PC-3 (cell line): ENCODE results near the gene PSMB2. TPM values are rescaled to one million over a fixed set of nuclear protein-coding genes. Genes with fewer than 3 reads are reported as not detected.

Experiments used
- ATAC-seq: fragments of 200-7000 bp; cut with Tn5 transposase; 2 replicates; pipeline ENCODE4 v1.9.1; 2020; ENCODE audit warnings: mild to moderate bottlenecking, moderate library complexity
- BruUV-seq: library from RNA; stranded (reverse); fragments of 400-500 nt; replicated peaks from 2 replicates; lab custom pipeline; 2021; lab: Mats Ljungman, UMichigan
- CTCF ChIA-PET: fragments of 300-600 bp; sonication (Branson Sonifier 250); formaldehyde crosslinking; loops from one replicate; lab custom pipeline; 2022; ENCODE audit warnings: antibody characterized with exemption; lab: Charles Lee
- POLR2A ChIA-PET: fragments of 300-600 bp; sonication (Branson Sonifier 250); formaldehyde crosslinking; loops from one replicate; lab custom pipeline; 2022; ENCODE audit warnings: antibody characterized with exemption; ENCODE audit not compliant: unreplicated experiment; lab: Charles Lee
- DNase-seq: peaks from one replicate; pipeline ENCODE4 v3.0.0-alpha.2; 2015
- H2AFZ ChIP-seq: fragments of 300-600 bp; sonication (generic); 2 replicates; pipeline ENCODE4 v1.6.0; 2016; ENCODE audit warnings: antibody characterized with exemption, low read length
- H3F3A ChIP-seq: fragments of 300-600 bp; sonication (generic); one replicate; pipeline ENCODE4 v1.6.0; 2017; ENCODE audit warnings: antibody characterized with exemption, low read length, control low read depth, mild to moderate bottlenecking; ENCODE audit not compliant: unreplicated experiment
- H3K27ac ChIP-seq: fragments of 300-600 bp; sonication (generic); 2 replicates; pipeline ENCODE4 v1.5.1; 2016; ENCODE audit warnings: mild to moderate bottlenecking, low read length
- H3K27me3 ChIP-seq: fragments of 300-600 bp; sonication (generic); 2 replicates; pipeline ENCODE4 v1.6.1; 2016; ENCODE audit warnings: low read length, mixed read lengths
- H3K36me3 ChIP-seq: fragments of 300-600 bp; sonication (generic); 2 replicates; pipeline ENCODE4 v1.6.1; 2016; ENCODE audit warnings: low read depth, mixed run types, low read length, mixed read lengths
- H3K4me1 ChIP-seq: fragments of 300-600 bp; sonication (generic); 2 replicates; pipeline ENCODE4 v1.5.1; 2016; ENCODE audit warnings: low read length; ENCODE audit not compliant: insufficient read depth
- H3K4me2 ChIP-seq: fragments of 300-600 bp; sonication (generic); 2 replicates; pipeline ENCODE4 v1.6.0; 2016; ENCODE audit warnings: low read length
- H3K4me3 ChIP-seq: fragments of 300-600 bp; sonication (generic); 2 replicates; pipeline ENCODE4 v1.5.1; 2016; ENCODE audit warnings: mild to moderate bottlenecking, low read length, mixed read lengths
- H3K79me2 ChIP-seq: fragments of 300-600 bp; sonication (generic); 2 replicates; pipeline ENCODE4 v1.6.1; 2017; ENCODE audit warnings: low read length, mixed read lengths
- H3K9ac ChIP-seq: fragments of 300-600 bp; sonication (generic); 2 replicates; pipeline ENCODE4 v1.6.0; 2016; ENCODE audit warnings: mild to moderate bottlenecking, low read length
- H3K9me2 ChIP-seq: fragments of 300-600 bp; sonication (generic); replicated peaks from 2 replicates; pipeline ENCODE4 v1.6.1; 2016; ENCODE audit warnings: mixed run types, low read length, mixed read lengths
- H3K9me3 ChIP-seq: fragments of 300-600 bp; sonication (generic); 2 replicates; pipeline ENCODE4 v1.6.1; 2016; ENCODE audit warnings: low read length, mixed read lengths
- H4K20me1 ChIP-seq: fragments of 300-600 bp; sonication (generic); 2 replicates; pipeline ENCODE4 v1.6.1; 2016; ENCODE audit warnings: low read length, mixed read lengths
- CTCF ChIP-seq: fragments of 300-600 bp; sonication (generic); conservative IDR thresholded peaks from 2 replicates; pipeline ENCODE4 v1.5.1; 2017; ENCODE audit warnings: antibody characterized with exemption, low read depth, mild to moderate bottlenecking, low read length
- EZH2 ChIP-seq: fragments of 300-600 bp; sonication (generic); IDR thresholded peaks from one replicate; pipeline ENCODE4 v1.6.1; 2017; ENCODE audit warnings: antibody characterized with exemption, mild to moderate bottlenecking, low read length; ENCODE audit not compliant: unreplicated experiment
- EZH2phosphoT487 ChIP-seq: fragments of 300-600 bp; sonication (generic); IDR thresholded peaks from 2 replicates; pipeline ENCODE4 v1.6.1; 2018; ENCODE audit warnings: mild to moderate bottlenecking, antibody characterized with exemption, low read length, borderline replicate concordance
- intact Hi-C: fragments of 100-400 bp; cut with micrococcal nuclease; formaldehyde crosslinking; loops from 2 replicates; pipeline ENCODE4 v1.9.0; 2023
- total RNA-seq: library from RNA; depleted of rRNA; stranded (reverse); fragments of >200 nt; gene quantifications from 2 replicates; pipeline ENCODE4 v1.2.3, GENCODE V29; 2014

Gene PSMB2
- total RNA-seq, 1 experiment from 2014 or later: 61.2 TPM

- H3K36me3 ChIP-seq: peaks cover 5% of the 10 kb centered on the region; the same call in 1 of the 2 replicates
- H3K27ac ChIP-seq: no peak overlapping the region
- no peak overlapping the region for H3K9ac ChIP-seq
- BruUV-seq: no TSS peak
- no peak overlapping the region for H2AFZ ChIP-seq
- intact Hi-C loops: no loop called here
- TF ChIP-seq EZH2 (no peak), CTCF (no peak), EZH2phosphoT487 (no peak)
- no peaks in the 10 kb centered on the region for H3K9me3 ChIP-seq
- H3K4me2 ChIP-seq: no peak overlapping the region
- H3K9me2 ChIP-seq: no peaks in the 10 kb centered on the region
- DNase-seq: no peak
- no peaks in the 10 kb centered on the region for H3F3A ChIP-seq
- POLR2A ChIA-PET: no interaction called here
- H3K4me1 ChIP-seq: peaks cover 7% of the 10 kb centered on the region; the same call in 1 of the 2 replicates
- H4K20me1 ChIP-seq: no peaks in the 10 kb centered on the region
- H3K79me2 ChIP-seq: peaks cover 14% of the 10 kb centered on the region
- no peak for ATAC-seq
- no peaks in the 10 kb centered on the region for H3K27me3 ChIP-seq
- CTCF ChIA-PET: interaction anchor here (0.5 kb wide), 1 partner anchor 199 kb away, joined by 3 read pairs; no protein-coding TSS in a partner anchor
- no peak overlapping the region for H3K4me3 ChIP-seq
Measured at GRCh38 chr1:35563166-35563565, 78.2 kb downstream of the PSMB2 start.

GRCh38 chr1:35561972-35562680, 79.2 kb downstream of the PSMB2 start:
- Histone ChIP-seq H3F3A (no peaks in the 10 kb centered on the region), H3K4me3 (no peak overlapping the region), H3K9me2 (no peaks in the 10 kb centered on the region), H3K36me3 (peaks cover 5% of the 10 kb centered on the region; the same call in 1 of the 2 replicates), H3K4me1 (peaks cover 7% of the 10 kb centered on the region; the same call in 1 of the 2 replicates), H3K9me3 (no peaks in the 10 kb centered on the region), H3K79me2 (peaks cover 19% of the 10 kb centered on the region), H3K27me3 (no peaks in the 10 kb centered on the region), H3K4me2 (no peak overlapping the region), H4K20me1 (no peaks in the 10 kb centered on the region), H3K27ac (no peak overlapping the region), H3K9ac (no peak overlapping the region), H2AFZ (no peak overlapping the region)
- ChIA-PET CTCF (no interaction called here), POLR2A (interaction anchor here (0.6 kb wide), 1 partner anchor 95 kb away, joined by 13 read pairs; no protein-coding TSS in a partner anchor)
- intact Hi-C loops: no loop called here
- DNase-seq (no peak), ATAC-seq (no peak)
- no TSS peak for BruUV-seq
- TF ChIP-seq EZH2: no peak
- TF ChIP-seq CTCF: no peak
- TF ChIP-seq EZH2phosphoT487: no peak
